Epithelial cell of alveolus of lung (primary cell): ENCODE data around the gene RAB6A. TPM values are rescaled to one million over a fixed set of nuclear protein-coding genes. Genes with fewer than 3 reads are reported as not detected.

Source experiments
- total RNA-seq: library from RNA; depleted of rRNA; stranded (reverse); fragments of >200 nt; gene quantifications from 2 replicates; pipeline ENCODE4 v1.2.1, GENCODE V29; 2015

Gene RAB6A
- total RNA-seq: 111 and 125 TPM in 2 replicates

GRCh38 chr11:73760679-73761402, at the start of gene RAB6A:
Gene RAB6A (minus strand): TSS chr11:73761074. CDS start chr11:73760635, 439 bp downstream.

GRCh38 chr11:73787643-73788558, 27.0 kb upstream of the RAB6A start, which contains the start of gene MRPL48:
Gene MRPL48 (plus strand): TSS chr11:73787874. CDS start chr11:73787972, 98 bp downstream.

GRCh38 chr11:73645972-73646631, 114.8 kb downstream of the RAB6A start, which contains the start of gene PLEKHB1:
Gene PLEKHB1 (plus strand): TSS chr11:73646581. CDS start chr11:73646609, 28 bp downstream.

Other genes starting within 250 kb of the RAB6A start
- 23.7 and 32.3 TPM in 2 replicates for gene FAM168A, start 163.0 kb downstream of the RAB6A start, total RNA-seq
- 0.26 and 1.3 TPM in 2 replicates for gene PLEKHB1, start 114.5 kb downstream of the RAB6A start, total RNA-seq
- 24.0 and 28.3 TPM in 2 replicates for gene MRPL48, start 26.8 kb upstream of the RAB6A start, total RNA-seq
- gene COA4, start 115.8 kb upstream of the RAB6A start, total RNA-seq: 73.5 and 84.3 TPM in 2 replicates
- 10.0 and 12.7 TPM in 2 replicates for gene PAAF1, start 115.9 kb upstream of the RAB6A start, total RNA-seq
- not detected in 2 replicates for gene DNAJB13, start 190.0 kb upstream of the RAB6A start, total RNA-seq
- gene UCP2, start 221.8 kb upstream of the RAB6A start, total RNA-seq: 2.1 and 7.2 TPM in 2 replicates
- gene UCP3, start 248.0 kb upstream of the RAB6A start, total RNA-seq: 0.26 and 0.64 TPM in 2 replicates